CD4-positive, alpha-beta T cell (primary cell): ENCODE results near the gene SLC24A3. TPM values are rescaled to one million over a fixed set of nuclear protein-coding genes. Genes with fewer than 3 reads are reported as not detected.

Experiments used
- ATAC-seq: fragments of 200-7000 bp; cut with Tn5 transposase; one replicate; pipeline ENCODE4 v1.10.0; 2022; ENCODE audit warnings: mild to moderate bottlenecking; ENCODE audit not compliant: poor library complexity
- CTCF ChIA-PET: fragments of 350-600 bp; sonication (Branson Sonifier 250); formaldehyde crosslinking; loops from one replicate; lab custom pipeline; 2021; ENCODE audit warnings: antibody characterized with exemption, inconsistent platforms; lab: Charles Lee
- POLR2A ChIA-PET: fragments of 350-600 bp; sonication (Branson Sonifier 250); formaldehyde crosslinking; loops from one replicate; lab custom pipeline; 2021; ENCODE audit warnings: antibody characterized with exemption, inconsistent platforms; lab: Charles Lee
- DNase-seq, 14 experiments: peaks; one replicate each; pipeline ENCODE4 v3.0.0-alpha.2; 2013 to 2020; ENCODE audit warnings: mixed read lengths in 2 of 14
- H3K27ac ChIP-seq, 2 donors: one replicate each; pipeline versions ENCODE4 v1.5.1 to v1.7.0; 2013; ENCODE audit warnings: low read length in 2 of 2, low read depth in 1 of 2, mild to moderate bottlenecking in 1 of 2
- H3K27me3 ChIP-seq, 2 experiments: 1 replicate in 1 of 2; 2 replicates in 1 of 2; pipeline versions ENCODE4 v1.6.1 to v1.7.0; 2013; ENCODE audit warnings: low read length in 2 of 2, control low read depth in 1 of 2, mild to moderate bottlenecking in 1 of 2, moderate library complexity in 1 of 2; ENCODE audit not compliant: insufficient read depth in 2 of 2, control insufficient read depth in 1 of 2
- H3K36me3 ChIP-seq: one replicate; pipeline ENCODE4 v1.6.1; 2013; ENCODE audit warnings: low read length, control low read depth; ENCODE audit not compliant: insufficient read depth
- H3K4me1 ChIP-seq: one replicate; pipeline ENCODE4 v1.6.1; 2013; ENCODE audit warnings: low read length, control low read depth; ENCODE audit not compliant: insufficient read depth
- H3K4me3 ChIP-seq: one replicate; pipeline ENCODE4 v1.5.1; 2013; ENCODE audit warnings: mild to moderate bottlenecking, low read length, moderate library complexity
- H3K9me3 ChIP-seq, 2 experiments: 1 replicate in 1 of 2; 2 replicates in 1 of 2; pipeline versions ENCODE4 v1.6.1 to v1.7.0; 2013; ENCODE audit warnings: low read length in 2 of 2, mild to moderate bottlenecking in 2 of 2, control low read depth in 1 of 2, moderate library complexity in 1 of 2; ENCODE audit not compliant: control insufficient read depth in 1 of 2, insufficient read depth in 1 of 2
- H3K27ac Mint-ChIP-seq: one replicate; pipeline ENCODE4 v1.8.0; 2020; ENCODE audit warnings: mixed read lengths
- H3K27me3 Mint-ChIP-seq: one replicate; pipeline ENCODE4 v1.8.0; 2021; ENCODE audit warnings: mixed read lengths
- H3K36me3 Mint-ChIP-seq: one replicate; pipeline ENCODE4 v1.8.0; 2021; ENCODE audit warnings: low read depth, mixed read lengths
- H3K4me1 Mint-ChIP-seq: one replicate; pipeline ENCODE4 v1.8.0; 2021; ENCODE audit warnings: low read depth, mixed read lengths
- H3K4me3 Mint-ChIP-seq: one replicate; pipeline ENCODE4 v1.8.0; 2020; ENCODE audit warnings: mild to moderate bottlenecking, mixed read lengths
- H3K9me3 Mint-ChIP-seq: one replicate; pipeline ENCODE4 v1.8.0; 2020; ENCODE audit warnings: mixed read lengths
- CTCF ChIP-seq: fragments of 200-600 bp; IDR thresholded peaks from one replicate; pipeline ENCODE4 v1.8.0; 2022; ENCODE audit warnings: antibody characterized with exemption, mild to moderate bottlenecking
- intact Hi-C, 2 experiments: fragments of 100-400 bp; cut with DNase I in 1 of 2; cut with micrococcal nuclease in 1 of 2; formaldehyde crosslinking; loops; one replicate each; pipeline versions ENCODE4 v1.15.1 to v1.9.0; 2023 to 2025; cut with DNase I, micrococcal nuclease
- total RNA-seq, 174 experiments: library from RNA in 2 of 174; stranded (reverse) in 2 of 174; gene quantifications; one replicate each; pipeline ENCODE4 v1.2.3 and lab custom pipeline; 2021 to 2026

Gene SLC24A3
- total RNA-seq, 2 experiments from 2014 or later: not detected

GRCh38 chr20:19285436-19285835 lies 73.0 kb downstream of the SLC24A3 start:
- Mint-ChIP-seq H3K9me3 (no peaks in the 10 kb centered on the region), H3K4me1 (no peaks in the 10 kb centered on the region), H3K27me3 (no peaks in the 10 kb centered on the region), H3K4me3 (no peak overlapping the region), H3K36me3 (no peaks in the 10 kb centered on the region), H3K27ac (no peak overlapping the region)
- no peak for TF ChIP-seq CTCF
- Histone ChIP-seq H3K27ac (no peak overlapping the region), H3K4me3 (no peak overlapping the region), H3K4me1 (no peaks in the 10 kb centered on the region), H3K9me3 (no peaks in the 10 kb centered on the region), H3K27me3 (no peaks in the 10 kb centered on the region), H3K36me3 (no peaks in the 10 kb centered on the region)
- intact Hi-C loops: no loop called here
- CTCF ChIA-PET: interaction anchor here (0.7 kb wide), 1 partner anchor 98 kb away, joined by 3 read pairs; no protein-coding TSS in a partner anchor
- POLR2A ChIA-PET: no interaction called here
- ATAC-seq (no peak), DNase-seq (no peak)

GRCh38 chr20:19288061-19288460 lies 75.6 kb downstream of the SLC24A3 start:
- no peak overlapping the region for H3K27ac ChIP-seq
- DNase-seq: no peak
- no peak overlapping the region for H3K4me3 ChIP-seq
- Mint-ChIP-seq H3K36me3 (no peaks in the 10 kb centered on the region), H3K4me3 (no peak overlapping the region), H3K9me3 (no peaks in the 10 kb centered on the region), H3K27me3 (no peaks in the 10 kb centered on the region), H3K4me1 (no peaks in the 10 kb centered on the region), H3K27ac (no peak overlapping the region)
- TF ChIP-seq CTCF: no peak
- no peaks in the 10 kb centered on the region for H3K36me3 ChIP-seq
- intact Hi-C loops: no loop called here
- H3K4me1 ChIP-seq: no peaks in the 10 kb centered on the region
- no peak for ATAC-seq
- ChIA-PET CTCF (no interaction called here), POLR2A (no interaction called here)
- H3K27me3 ChIP-seq: no peaks in the 10 kb centered on the region
- H3K9me3 ChIP-seq: peaks cover 0 to 4% of the 10 kb centered on the region in 2 experiments

- no peak for DNase-seq
- ChIA-PET CTCF (no interaction called here), POLR2A (no interaction called here)
- no peaks in the 10 kb centered on the region for H3K36me3 ChIP-seq
- no peak for TF ChIP-seq CTCF
- H3K4me3 ChIP-seq: no peak overlapping the region
- no peaks in the 10 kb centered on the region for H3K4me1 Mint-ChIP-seq
- H3K27ac ChIP-seq: no peak overlapping the region
- peaks cover 0 to 4% of the 10 kb centered on the region in 2 experiments for H3K9me3 ChIP-seq
- H3K9me3 Mint-ChIP-seq: no peaks in the 10 kb centered on the region
- intact Hi-C loops: no loop called here
- ATAC-seq: no peak
- no peaks in the 10 kb centered on the region for H3K27me3 Mint-ChIP-seq
- H3K27me3 ChIP-seq: no peaks in the 10 kb centered on the region
- H3K27ac Mint-ChIP-seq: no peak overlapping the region
- no peaks in the 10 kb centered on the region for H3K36me3 Mint-ChIP-seq
- H3K4me3 Mint-ChIP-seq: no peak overlapping the region
- H3K4me1 ChIP-seq: no peaks in the 10 kb centered on the region
Observed at GRCh38 chr20:19288636-19289035, 76.2 kb downstream of the SLC24A3 start.
